Fibroblast of skin of left biceps (primary cell): Measurements from ENCODE around the gene SH2D6.
"Not testable (repeated sequence)": the region's sequence is repeated elsewhere in the genome, so short reads cannot be mapped to it uniquely, and the experiment has no call there.

Source experiments
- DNase-seq, 2 experiments: peaks; one replicate each; pipeline ENCODE4 v3.0.0-alpha.2; 2013; ENCODE audit warnings: low read depth in 2 of 2

Gene SH2D6

GRCh38 chr2:85422072-85422457 lies 3.6 kb downstream of the SH2D6 start:
- DNase-seq, result no peak

- DNase-seq, result no peak
Measured at GRCh38 chr2:85423525-85423924, 5.0 kb downstream of the SH2D6 start.

- no peak for DNase-seq
Measured at GRCh38 chr2:85425588-85425987, 7.1 kb downstream of the SH2D6 start.

- DNase-seq, result no peak
Measured at GRCh38 chr2:85427300-85427835, 8.9 kb downstream of the SH2D6 start.

- no peak for DNase-seq
Measured at GRCh38 chr2:85428343-85428881, 9.9 kb downstream of the SH2D6 start.

- no peak for DNase-seq
Measured at GRCh38 chr2:85429213-85429923, 10.9 kb downstream of the SH2D6 start.

GRCh38 chr2:85429924-85430289 lies 11.4 kb downstream of the SH2D6 start:
- DNase-seq, result no peak

- DNase-seq, result no peak
Measured at GRCh38 chr2:85430752-85431569, 12.4 kb downstream of the SH2D6 start.

GRCh38 chr2:85431570-85432205 lies 13.2 kb downstream of the SH2D6 start:
- no peak for DNase-seq

- no peak for DNase-seq
Measured at GRCh38 chr2:85433511-85434089, 15.1 kb downstream of the SH2D6 start.

GRCh38 chr2:85434696-85435095 lies 16.2 kb downstream of the SH2D6 start:
- DNase-seq, result no peak

GRCh38 chr2:85435220-85435958 lies 16.9 kb downstream of the SH2D6 start:
- no peak for DNase-seq

GRCh38 chr2:85435981-85436835 lies 17.7 kb downstream of the SH2D6 start:
- DNase-seq, result no peak

GRCh38 chr2:85436836-85437487 lies 18.4 kb downstream of the SH2D6 start:
- no peak for DNase-seq

GRCh38 chr2:85437488-85438200 lies 19.1 kb downstream of the SH2D6 start:
- DNase-seq, result no peak

GRCh38 chr2:85438201-85439024 lies 19.9 kb downstream of the SH2D6 start:
- no peak for DNase-seq

- DNase-seq, result no peak
Measured at GRCh38 chr2:85439025-85439472, 20.5 kb downstream of the SH2D6 start.

GRCh38 chr2:85439569-85439968 lies 21.1 kb downstream of the SH2D6 start:
- DNase-seq, result not testable (repeated sequence)
